A549 (cell line): ENCODE data around the gene SLC2A13. TPM values are rescaled to one million over a fixed set of nuclear protein-coding genes. Genes with fewer than 3 reads are reported as not detected.

Experiments
- ATAC-seq, 2 experiments: fragments of 200-7000 bp in 1 of 2; fragments of >200 bp in 1 of 2; cut with Nextera tagmentation in 1 of 2; cut with Tn5 transposase in 1 of 2; 3 replicates each; pipeline versions ENCODE4 v1.8.0 to v1.9.1; 2018 to 2020; ENCODE audit warnings: mild to moderate bottlenecking in 1 of 2, moderate library complexity in 1 of 2
- CTCF ChIA-PET: fragments of 300-600 bp; sonication (Branson Sonifier 250); formaldehyde crosslinking; extraction: SDS; loops from one replicate; lab custom pipeline; 2021; ENCODE audit warnings: antibody characterized with exemption, inconsistent platforms; lab: Yijun Ruan, JAX
- POLR2A ChIA-PET: fragments of 350-600 bp; formaldehyde crosslinking; extraction: SDS; loops from one replicate; lab custom pipeline; 2021; ENCODE audit warnings: antibody characterized with exemption, inconsistent platforms; lab: Yijun Ruan, JAX
- DNase-seq, 2 experiments: peaks; one replicate each; pipeline versions ENCODE4 v3.0.0 to v3.0.0-alpha.2; 2011 to 2016; ENCODE audit warnings: low read depth in 1 of 2, low spot score in 1 of 2
- FAIRE-seq: peaks from 2 replicates; lab custom pipeline; 2011; peaks lifted over from hg19 to GRCh38; lab: Jason Lieb, UNC
- H3K27ac ChIP-seq, 2 experiments: fragments of >200 bp; sonication (Bioruptor Twin); formaldehyde crosslinking; 3 replicates each; pipeline ENCODE4 v1.5.1; 2016 to 2017
- H3K4me1 ChIP-seq: fragments of >200 bp; sonication (Bioruptor Twin); formaldehyde crosslinking; 3 replicates; pipeline ENCODE4 v1.6.1; 2016
- H3K4me2 ChIP-seq: fragments of >200 bp; sonication (Bioruptor Twin); formaldehyde crosslinking; 3 replicates; pipeline ENCODE4 v1.6.1; 2016
- H3K4me3 ChIP-seq: fragments of >200 bp; sonication (Bioruptor Twin); formaldehyde crosslinking; 3 replicates; pipeline ENCODE4 v1.5.1; 2016
- H3K9me3 ChIP-seq: fragments of >200 bp; sonication (Bioruptor Twin); formaldehyde crosslinking; 3 replicates; pipeline ENCODE4 v1.6.1; 2016
- BHLHE40 ChIP-seq: IDR thresholded peaks from 2 replicates; pipeline ENCODE4 v1.6.1; 2012; ENCODE audit warnings: low read depth, low read length, inconsistent platforms
- CBX2 ChIP-seq: fragments of 200-600 bp; sonication (generic); IDR thresholded peaks from 2 replicates; pipeline ENCODE4 v1.6.1; 2016; ENCODE audit warnings: low read depth, mild to moderate bottlenecking, borderline replicate concordance
- CBX8 ChIP-seq: fragments of 200-600 bp; sonication (generic); IDR thresholded peaks from 2 replicates; pipeline ENCODE4 v1.6.1; 2016
- CEBPB ChIP-seq, 2 experiments: fragments of >200 bp in 1 of 2; sonication (Bioruptor Twin) in 1 of 2; formaldehyde crosslinking in 1 of 2; IDR thresholded peaks; 2 replicates each; pipeline ENCODE4 v1.6.1; 2012 to 2016
- CHD4 ChIP-seq: fragments of 200-600 bp; sonication (generic); IDR thresholded peaks from 2 replicates; pipeline ENCODE4 v1.6.1; 2016; ENCODE audit warnings: antibody characterized with exemption, mild to moderate bottlenecking, borderline replicate concordance
- CTCF ChIP-seq: fragments of >200 bp; sonication (Bioruptor Twin); formaldehyde crosslinking; IDR thresholded peaks from 3 replicates; pipeline ENCODE4 v1.5.1; 2016
- EHMT2 ChIP-seq: fragments of 200-600 bp; sonication (generic); IDR thresholded peaks from 2 replicates; pipeline ENCODE4 v1.6.1; 2016; ENCODE audit warnings: antibody characterized with exemption, low read depth, mild to moderate bottlenecking, moderate library complexity
- EP300 ChIP-seq, 2 experiments: fragments of >200 bp; sonication (Bioruptor Twin); formaldehyde crosslinking; IDR thresholded peaks; 2 replicates in 1 of 2; 3 replicates in 1 of 2; pipeline ENCODE4 v1.6.1; 2016 to 2017
- FOSB ChIP-seq: fragments of 250-450 bp; sonication (Bioruptor Pico); IDR thresholded peaks from 2 replicates; pipeline ENCODE4 v1.5.0; 2020; ENCODE audit warnings: mild to moderate bottlenecking, moderate library complexity
- FOSL2 ChIP-seq, 2 experiments: fragments of 450-650 bp in 1 of 2; fragments of >200 bp in 1 of 2; sonication (Bioruptor Twin) in 1 of 2; formaldehyde crosslinking; IDR thresholded peaks; 2 replicates each; pipeline versions ENCODE4 v1.5.0 to v1.6.1; 2016 to 2020; ENCODE audit warnings: mild to moderate bottlenecking in 1 of 2, moderate library complexity in 1 of 2
- FOXS1 ChIP-seq: fragments of 250-450 bp; sonication (Bioruptor Pico); IDR thresholded peaks from 2 replicates; pipeline ENCODE4 v1.5.0; 2020; ENCODE audit warnings: mild to moderate bottlenecking, moderate library complexity
- GATA3 ChIP-seq: IDR thresholded peaks from 2 replicates; pipeline ENCODE4 v1.6.1; 2012; ENCODE audit warnings: borderline replicate concordance
- HDAC2 ChIP-seq: fragments of 200-600 bp; sonication (generic); IDR thresholded peaks from 2 replicates; pipeline ENCODE4 v1.6.1; 2016
- HES2 ChIP-seq: fragments of >200 bp; sonication (Bioruptor Twin); formaldehyde crosslinking; IDR thresholded peaks from 2 replicates; pipeline ENCODE4 v1.6.1; 2016
- HEYL ChIP-seq: fragments of 250-450 bp; sonication (Bioruptor Pico); IDR thresholded peaks from 2 replicates; pipeline ENCODE4 v1.8.0; 2021; ENCODE audit warnings: mild to moderate bottlenecking, moderate library complexity
- HOXA7 ChIP-seq: fragments of 250-450 bp; sonication (Bioruptor Pico); IDR thresholded peaks from 2 replicates; pipeline ENCODE4 v1.5.0; 2020; ENCODE audit warnings: mild to moderate bottlenecking, moderate library complexity
- HOXB5 ChIP-seq: fragments of 250-450 bp; sonication (Bioruptor Pico); IDR thresholded peaks from 2 replicates; pipeline ENCODE4 v1.5.0; 2020; ENCODE audit warnings: mild to moderate bottlenecking, moderate library complexity
- KDM5A ChIP-seq: fragments of 200-600 bp; sonication (generic); IDR thresholded peaks from 2 replicates; pipeline ENCODE4 v1.6.1; 2016; ENCODE audit warnings: antibody characterized with exemption, mild to moderate bottlenecking
- MAFK ChIP-seq: fragments of 450-650 bp; IDR thresholded peaks from 2 replicates; pipeline ENCODE4 v1.6.1; 2014; ENCODE audit not compliant: partially characterized antibody
- MAX ChIP-seq: IDR thresholded peaks from 2 replicates; pipeline ENCODE4 v1.6.1; 2012
- MAZ ChIP-seq: fragments of 150-350 bp; IDR thresholded peaks from 2 replicates; pipeline ENCODE4 v1.6.1; 2014; ENCODE audit warnings: antibody characterized with exemption, low read depth, low read length, borderline replicate concordance
- NFE2L2 ChIP-seq: fragments of 150-350 bp; conservative IDR thresholded peaks from 2 replicates; pipeline ENCODE4 v1.6.1; 2014; ENCODE audit warnings: low read length
- NR3C1 ChIP-seq: fragments of >200 bp; sonication (Bioruptor Twin); formaldehyde crosslinking; IDR thresholded peaks from 3 replicates; pipeline ENCODE4 v1.6.1; 2017
- RAD21 ChIP-seq, 2 experiments: fragments of >200 bp in 1 of 2; sonication (Bioruptor Twin) in 1 of 2; formaldehyde crosslinking in 1 of 2; IDR thresholded peaks in 1 of 2; conservative IDR thresholded peaks in 1 of 2; 2 replicates in 1 of 2; 3 replicates in 1 of 2; pipeline ENCODE4 v1.6.1; 2012 to 2018; ENCODE audit warnings: inconsistent platforms in 1 of 2
- RARB ChIP-seq: fragments of 250-450 bp; sonication (Bioruptor Pico); IDR thresholded peaks from 2 replicates; pipeline ENCODE4 v1.8.0; 2021; ENCODE audit warnings: mild to moderate bottlenecking, moderate library complexity
- REST ChIP-seq: fragments of 200-600 bp; sonication (generic); IDR thresholded peaks from 2 replicates; pipeline ENCODE4 v1.6.1; 2016; ENCODE audit warnings: antibody characterized with exemption, mild to moderate bottlenecking, moderate library complexity
- RFX5 ChIP-seq: fragments of 450-650 bp; IDR thresholded peaks from 2 replicates; pipeline ENCODE4 v1.7.1; 2014; ENCODE audit warnings: antibody characterized with exemption, mild to moderate bottlenecking, moderate library complexity
- TP53 ChIP-seq: fragments of 250-450 bp; sonication (Bioruptor Pico); IDR thresholded peaks from 2 replicates; pipeline ENCODE4 v1.5.0; 2021; ENCODE audit warnings: mild to moderate bottlenecking, moderate library complexity
- ZNF302 ChIP-seq: fragments of 250-450 bp; sonication (Bioruptor Pico); IDR thresholded peaks from 2 replicates; pipeline ENCODE4 v1.9.0; 2021; ENCODE audit warnings: inconsistent platforms, mild to moderate bottlenecking, moderate library complexity
- WGBS: methylation state at CpG from one replicate; pipeline ENCODE4 v1.1.6; 2017; ENCODE audit errors: missing lambda C conversion rate; 5-methylcytosine and 5-hydroxymethylcytosine counted together
- polyA plus RNA-seq, 4 experiments: library from polyadenylated mRNA; depleted of rRNA in 3 of 4; stranded (reverse); fragments of >200 nt; fragmentation: RNase III in 1 of 4; extraction: RNeasy Plus Mini Kit Qiagen cat#74134 plus additional on column Dnase treatment in 1 of 4; gene quantifications; 2 replicates in 3 of 4; 3 replicates in 1 of 4; pipeline ENCODE4 v1.2.3, GENCODE V29; 2011 to 2017

Gene SLC2A13
- polyA plus RNA-seq, 2 of the 4 experiments (the other 2 are of a cell fraction): 4.5 to 8.2 TPM

- no peaks in the 10 kb centered on the region for H3K4me1 ChIP-seq
- POLR2A ChIA-PET: no interaction called here
- ATAC-seq (no peak), DNase-seq (no peak)
- TF ChIP-seq HDAC2 (no peak), HOXB5 (CRISPR knock-in tag) (no peak), HEYL (CRISPR knock-in tag) (no peak), MAZ (no peak), FOSB (no peak), CBX8 (no peak), CEBPB (IDR thresholded peaks at IDR 0.05) (no peak), HOXA7 (CRISPR knock-in tag) (no peak), GATA3 (no peak), MAX (no peak), BHLHE40 (no peak), REST (no peak), NR3C1 (no peak), MAFK (no peak), CBX2 (no peak), FOXS1 (no peak), RAD21 (conservative IDR thresholded peaks at IDR 0.05 in 1 of 2, IDR thresholded peaks at IDR 0.05 in 1 of 2) (no peak), CTCF (no peak)
- TF ChIP-seq, all 56 proteins: peak for 0
- Histone ChIP-seq H3K4me2 (no peak overlapping the region), H3K9me3 (peaks cover 13% of the 10 kb centered on the region; the same call in 1 of the 3 replicates), H3K27ac (no peak overlapping the region), H3K4me3 (no peak overlapping the region)
- WGBS: 0% methylated on average over 2 of the region's 2 CpGs
- CTCF ChIA-PET: no interaction called here
- FAIRE-seq: no peak
These were observed 369.5 kb downstream of the SLC2A13 start for GRCh38 chr12:39736406-39736805.

- peak; percentile 59 to 69; a peak in 4 of 6 replicates for ATAC-seq
- Histone ChIP-seq H3K27ac (no peak overlapping the region), H3K4me2 (no peak overlapping the region), H3K9me3 (no peaks in the 10 kb centered on the region), H3K4me1 (no peaks in the 10 kb centered on the region), H3K4me3 (no peak overlapping the region)
- DNase-seq: peak in 1 of 2 experiments; percentile 10
- POLR2A ChIA-PET: no interaction called here
- 21% methylated on average over 6 of the region's 6 CpGs for WGBS
- TF ChIP-seq FOSL2 (IDR thresholded peaks at IDR 0.05) (no peak), FOSL2 (CRISPR knock-in tag; IDR thresholded peaks at IDR 0.05) (peak; percentile 35; the same call in 1 of the 2 replicates), NFE2L2 (no peak)
- CTCF ChIA-PET: no interaction called here
- FAIRE-seq: no peak
These were observed 382.1 kb downstream of the SLC2A13 start for GRCh38 chr12:39723831-39724230.

GRCh38 chr12:39722504-39722903 lies 383.4 kb downstream of the SLC2A13 start:
- Histone ChIP-seq H3K4me1 (no peaks in the 10 kb centered on the region), H3K4me2 (no peak overlapping the region), H3K27ac (no peak overlapping the region), H3K9me3 (no peaks in the 10 kb centered on the region), H3K4me3 (no peak overlapping the region)
- ChIA-PET POLR2A (no interaction called here), CTCF (interaction anchor here (0.6 kb wide), 1 partner anchor 388 kb away, joined by 3 read pairs; no protein-coding TSS in a partner anchor)
- no peak for ATAC-seq
- no peak for DNase-seq
- no peak for FAIRE-seq
- 19% methylated on average over 1 of the region's 1 CpG for WGBS
- TF ChIP-seq HES2: no peak
- no peak for TF ChIP-seq GATA3
- TF ChIP-seq CHD4: no peak
- TF ChIP-seq RARB (CRISPR knock-in tag): no peak
- no peak for TF ChIP-seq ZNF302 (CRISPR knock-in tag)
- TF ChIP-seq FOSB: no peak
- no peak for TF ChIP-seq RFX5
- TF ChIP-seq KDM5A: no peak
- TF ChIP-seq FOSL2 (IDR thresholded peaks at IDR 0.05): no peak
- no peak for TF ChIP-seq FOSL2 (CRISPR knock-in tag; IDR thresholded peaks at IDR 0.05)
- TF ChIP-seq TP53 (CRISPR knock-in tag): no peak
- no peak for TF ChIP-seq MAX
- no peak for TF ChIP-seq EHMT2
- TF ChIP-seq EP300 (IDR thresholded peaks at IDR 0.05): no peak
